ENCODE data around the gene RPS6KB2. TPM values are rescaled to one million over a fixed set of nuclear protein-coding genes. Genes with fewer than 3 reads are reported as not detected.

The RPS6KB2 gene
- polyA plus RNA-seq, 1 experiment, result 59.9 TPM

- DNase-seq (ENCODE audit: low read depth), result no peak
- POLR2A ChIA-PET, result no interaction called here
- no peak for TF ChIP-seq CTCF (IDR thresholded peaks at IDR 0.05; ENCODE audit: insufficient read depth, low read depth, low read length)
- H3K27me3 ChIP-seq (ENCODE audit: control insufficient read depth, insufficient read depth, low read length), result no peaks in the 10 kb centered on the region
- CTCF ChIA-PET, result no interaction called here
- H3K4me3 ChIP-seq (ENCODE audit: low read depth, low read length), result no peak overlapping the region
- H3K36me3 ChIP-seq (ENCODE audit: control insufficient read depth, insufficient read depth, low read length), result peaks cover 18% of the 10 kb centered on the region
These were observed 13.5 kb downstream of the RPS6KB2 start for GRCh38 chr11:67441731-67442351.

- POLR2A ChIA-PET, result no interaction called here
- Histone ChIP-seq H3K27me3 (ENCODE audit: control insufficient read depth, insufficient read depth, low read length) (no peaks in the 10 kb centered on the region), H3K4me3 (ENCODE audit: low read depth, low read length) (peak overlapping the region; percentile 90), H3K36me3 (ENCODE audit: control insufficient read depth, insufficient read depth, low read length) (peaks cover 17% of the 10 kb centered on the region)
- TF ChIP-seq CTCF (IDR thresholded peaks at IDR 0.05; ENCODE audit: insufficient read depth, low read depth, low read length), result no peak
- no peak for DNase-seq (ENCODE audit: low read depth)
- CTCF ChIA-PET, result interaction anchor here (1.2 to 1.3 kb wide), 2 partner anchors 15 to 41 kb away, joined by 3 read pairs; partner anchors contain the start of gene PPP1CA
These were observed 14.5 kb downstream of the RPS6KB2 start for GRCh38 chr11:67442504-67443404.

- ChIA-PET POLR2A (no interaction called here), CTCF (interaction anchor here (0.7 kb wide), 1 partner anchor 14 kb away, joined by 3 read pairs; no protein-coding TSS in a partner anchor)
- no peaks in the 10 kb centered on the region for H3K27me3 ChIP-seq (ENCODE audit: control insufficient read depth, insufficient read depth, low read length)
- DNase-seq (ENCODE audit: low read depth), result no peak
- no peak overlapping the region for H3K4me3 ChIP-seq (ENCODE audit: low read depth, low read length)
- H3K36me3 ChIP-seq (ENCODE audit: control insufficient read depth, insufficient read depth, low read length), result peaks cover 11% of the 10 kb centered on the region
- no peak for TF ChIP-seq CTCF (IDR thresholded peaks at IDR 0.05; ENCODE audit: insufficient read depth, low read depth, low read length)
These were observed 17.2 kb downstream of the RPS6KB2 start for GRCh38 chr11:67445515-67445914.

GRCh38 chr11:67448220-67448609, 19.9 kb downstream of the RPS6KB2 start:
- DNase-seq (ENCODE audit: low read depth), result no peak
- POLR2A ChIA-PET, result no interaction called here

More at GRCh38 chr11:67448220-67448609, 19.9 kb downstream of the RPS6KB2 start:
- Histone ChIP-seq H3K36me3 (ENCODE audit: control insufficient read depth, insufficient read depth, low read length) (no peaks in the 10 kb centered on the region), H3K27me3 (ENCODE audit: control insufficient read depth, insufficient read depth, low read length) (no peaks in the 10 kb centered on the region), H3K4me3 (ENCODE audit: low read depth, low read length) (no peak overlapping the region)
- no peak for TF ChIP-seq CTCF (IDR thresholded peaks at IDR 0.05; ENCODE audit: insufficient read depth, low read depth, low read length)
- CTCF ChIA-PET, result no interaction called here
